Measurements from ENCODE around the gene SHMT1. TPM values are rescaled to one million over a fixed set of nuclear protein-coding genes. Genes with fewer than 3 reads are reported as not detected.

The SHMT1 gene
- polyA plus RNA-seq, 1 donor (not counting 4 experiments of a cell fraction or from before 2014, with no cell fraction given), result 15.7 TPM

- FAIRE-seq, result no peak
Observed at GRCh38 chr17:18323507-18324139, 39.7 kb downstream of the SHMT1 start.

GRCh38 chr17:18323007-18323406 is 40.3 kb downstream of the SHMT1 start:
- no peak overlapping the region for H3K27ac ChIP-seq (ENCODE audit: control insufficient read depth, insufficient read depth, low read length)
- dilution Hi-C loops (cut with MboI; ENCODE audit: extremely low pct_ligation_motif_present, low sequenced_read_pairs), result no loop called here
- DNase-seq (ENCODE audit: low read depth, low spot score) (no peak), FAIRE-seq (no peak)
- TF ChIP-seq EZH2 (IDR thresholded peaks at IDR 0.05; ENCODE audit: low read length) (no peak), CTCF (optimal IDR thresholded peaks at IDR 0.05 in 1 of 3, IDR thresholded peaks at IDR 0.05 in 1 of 3, conservative IDR thresholded peaks at IDR 0.05 in 1 of 3; ENCODE audit: extremely low read depth in 1 of 3, insufficient read depth in 2 of 3, low read length in 3 of 3) (peak in 2 of 3 experiments; percentile 17 to 18)
- no peaks in the 10 kb centered on the region for H3K27me3 ChIP-seq (ENCODE audit: control insufficient read depth, extremely low read depth, insufficient read depth, low read length)
- H3K9ac ChIP-seq (ENCODE audit: control insufficient read depth, extremely low read depth, insufficient read depth, low read length), result no peak overlapping the region
- peaks cover 10% of the 10 kb centered on the region for H3K4me1 ChIP-seq (ENCODE audit: control insufficient read depth, extremely low read depth, insufficient read depth, low read length)
- no peak overlapping the region for H2AFZ ChIP-seq (ENCODE audit: control insufficient read depth, low read length)
- peaks cover 30% of the 10 kb centered on the region for H3K79me2 ChIP-seq (ENCODE audit: control insufficient read depth, insufficient read depth, low read length)
- H3K4me2 ChIP-seq (ENCODE audit: control insufficient read depth, extremely low read depth, insufficient read depth, low read depth, low read length), result no peak overlapping the region
- H4K20me1 ChIP-seq (ENCODE audit: control insufficient read depth, extremely low read depth, insufficient read depth, low read length), result peaks cover 12% of the 10 kb centered on the region
- H3K9me1 ChIP-seq (ENCODE audit: control insufficient read depth, extremely low read depth, insufficient read depth, low read length), result no peaks in the 10 kb centered on the region
- H3K36me3 ChIP-seq (ENCODE audit: control insufficient read depth in 2 of 2, extremely low read depth in 1 of 2, insufficient read depth in 2 of 2, low read length in 2 of 2), result peaks cover 29 to 32% of the 10 kb centered on the region in 2 experiments
- no peak overlapping the region for H3K4me3 ChIP-seq (ENCODE audit: control insufficient read depth in 2 of 3, extremely low read depth in 1 of 3, insufficient read depth in 2 of 3, low read depth in 1 of 3, low read length in 3 of 3)
- no peaks in the 10 kb centered on the region for H3K9me3 ChIP-seq (ENCODE audit: control insufficient read depth, low read depth, low read length)

More at GRCh38 chr17:18323507-18324139, 39.7 kb downstream of the SHMT1 start:
- Histone ChIP-seq H3K9me1 (ENCODE audit: control insufficient read depth, extremely low read depth, insufficient read depth, low read length) (no peaks in the 10 kb centered on the region), H3K9ac (ENCODE audit: control insufficient read depth, extremely low read depth, insufficient read depth, low read length) (no peak overlapping the region), H3K4me1 (ENCODE audit: control insufficient read depth, extremely low read depth, insufficient read depth, low read length) (peaks cover 7% of the 10 kb centered on the region), H3K27ac (ENCODE audit: control insufficient read depth, insufficient read depth, low read length) (no peak overlapping the region), H3K27me3 (ENCODE audit: control insufficient read depth, extremely low read depth, insufficient read depth, low read length) (no peaks in the 10 kb centered on the region), H3K9me3 (ENCODE audit: control insufficient read depth, low read depth, low read length) (no peaks in the 10 kb centered on the region), H2AFZ (ENCODE audit: control insufficient read depth, low read length) (no peak overlapping the region), H3K4me3 (ENCODE audit: control insufficient read depth in 2 of 3, extremely low read depth in 1 of 3, insufficient read depth in 2 of 3, low read depth in 1 of 3, low read length in 3 of 3) (no peak overlapping the region), H4K20me1 (ENCODE audit: control insufficient read depth, extremely low read depth, insufficient read depth, low read length) (peaks cover 12% of the 10 kb centered on the region), H3K79me2 (ENCODE audit: control insufficient read depth, insufficient read depth, low read length) (peaks cover 25% of the 10 kb centered on the region), H3K4me2 (ENCODE audit: control insufficient read depth, extremely low read depth, insufficient read depth, low read depth, low read length) (no peak overlapping the region), H3K36me3 (ENCODE audit: control insufficient read depth in 2 of 2, extremely low read depth in 1 of 2, insufficient read depth in 2 of 2, low read length in 2 of 2) (peaks cover 32 to 33% of the 10 kb centered on the region in 2 experiments)
- TF ChIP-seq EZH2 (IDR thresholded peaks at IDR 0.05; ENCODE audit: low read length) (no peak), CTCF (optimal IDR thresholded peaks at IDR 0.05 in 1 of 3, IDR thresholded peaks at IDR 0.05 in 1 of 3, conservative IDR thresholded peaks at IDR 0.05 in 1 of 3; ENCODE audit: extremely low read depth in 1 of 3, insufficient read depth in 2 of 3, low read length in 3 of 3) (no peak)
- no peak for DNase-seq (ENCODE audit: low read depth, low spot score)
- dilution Hi-C loops (cut with MboI; ENCODE audit: extremely low pct_ligation_motif_present, low sequenced_read_pairs), result no loop called here
